GM21576 (cell line): ENCODE measurements around the gene APLP2.
"Not testable (repeated sequence)": the region's sequence is repeated elsewhere in the genome, so short reads cannot be mapped to it uniquely, and the experiment has no call there.

Experiments used
- ATAC-seq: cut with Tn5 transposase; IDR thresholded peaks from one replicate; pipeline ENCODE4 v1.9.1; 2021; ENCODE audit warnings: mild to moderate bottlenecking, moderate library complexity; ENCODE audit not compliant: unreplicated experiment

Gene APLP2

GRCh38 chr11:130188585-130189347 is 119.1 kb downstream of the APLP2 start:
- ATAC-seq = no peak

- no peak for ATAC-seq
Observed at GRCh38 chr11:130189492-130190210, 120.0 kb downstream of the APLP2 start.

GRCh38 chr11:130190371-130190881 is 120.7 kb downstream of the APLP2 start:
- no peak for ATAC-seq

- ATAC-seq = no peak
Observed at GRCh38 chr11:130191896-130192295, 122.2 kb downstream of the APLP2 start.

GRCh38 chr11:130192845-130193267 is 123.2 kb downstream of the APLP2 start:
- no peak for ATAC-seq

GRCh38 chr11:130193551-130193950 is 123.9 kb downstream of the APLP2 start:
- not testable (repeated sequence) for ATAC-seq
